Neuronal stem cell (in vitro differentiated cells): ENCODE data around the gene RABGGTA. TPM values are rescaled to one million over a fixed set of nuclear protein-coding genes. Genes with fewer than 3 reads are reported as not detected.

ENCODE experiments used
- DNase-seq: peaks from one replicate; pipeline ENCODE4 v3.0.0-alpha.2; 2013; ENCODE audit warnings: low spot score
- H2AFZ ChIP-seq: one replicate; pipeline ENCODE4 v1.6.1; 2013; ENCODE audit warnings: mild to moderate bottlenecking, low read length, inconsistent platforms
- H2AK5ac ChIP-seq: 2 replicates; pipeline ENCODE4 v1.6.1; 2013; ENCODE audit warnings: low read depth, mild to moderate bottlenecking, inconsistent platforms, low read length, moderate library complexity, mixed read lengths
- H2BK120ac ChIP-seq: 2 replicates; pipeline ENCODE4 v1.6.1; 2013; ENCODE audit warnings: low read depth, mild to moderate bottlenecking, inconsistent platforms, low read length, moderate library complexity, mixed read lengths
- H2BK12ac ChIP-seq: one replicate; pipeline ENCODE4 v1.6.1; 2013; ENCODE audit warnings: low read length, inconsistent platforms
- H2BK15ac ChIP-seq: 2 replicates; pipeline ENCODE4 v1.6.1; 2013; ENCODE audit warnings: mild to moderate bottlenecking, low read length, inconsistent platforms, mixed read lengths
- H2BK5ac ChIP-seq: one replicate; pipeline ENCODE4 v1.6.1; 2013; ENCODE audit warnings: inconsistent platforms, mild to moderate bottlenecking, low read length, moderate library complexity
- H3K14ac ChIP-seq: one replicate; pipeline ENCODE4 v1.6.1; 2013; ENCODE audit warnings: low read length, inconsistent platforms
- H3K18ac ChIP-seq: 2 replicates; pipeline ENCODE4 v1.6.1; 2013; ENCODE audit warnings: low read length, inconsistent platforms
- H3K23ac ChIP-seq: 2 replicates; pipeline ENCODE4 v1.6.1; 2013; ENCODE audit warnings: low read depth, mild to moderate bottlenecking, mixed read lengths, low read length, inconsistent platforms; ENCODE audit not compliant: poor library complexity
- H3K27ac ChIP-seq: replicated peaks from 3 replicates; pipeline ENCODE4 v1.5.1; 2013; ENCODE audit warnings: low read length, inconsistent platforms
- H3K27me3 ChIP-seq, 3 experiments: 2 replicates each; pipeline ENCODE4 v1.6.1; 2013; ENCODE audit warnings: low read length in 3 of 3, mild to moderate bottlenecking in 2 of 3, inconsistent platforms in 1 of 3, low read depth in 1 of 3, mixed read lengths in 1 of 3, moderate library complexity in 1 of 3; ENCODE audit not compliant: control insufficient read depth in 3 of 3, insufficient read depth in 3 of 3
- H3K36me3 ChIP-seq, 2 donors: replicated peaks in 1 of 2; 2 replicates each; pipeline ENCODE4 v1.6.1; 2013; ENCODE audit warnings: low read length in 2 of 2; ENCODE audit not compliant: control insufficient read depth in 2 of 2, insufficient read depth in 2 of 2
- H3K4ac ChIP-seq: 2 replicates; pipeline ENCODE4 v1.6.1; 2013; ENCODE audit warnings: inconsistent platforms, mild to moderate bottlenecking, low read length, moderate library complexity
- H3K4me1 ChIP-seq, 2 donors: 1 replicate in 1 of 2; 2 replicates in 1 of 2; pipeline ENCODE4 v1.6.1; 2013; ENCODE audit warnings: low read length in 2 of 2, low read depth in 1 of 2; ENCODE audit not compliant: control insufficient read depth in 2 of 2, insufficient read depth in 1 of 2
- H3K4me2 ChIP-seq: one replicate; pipeline ENCODE4 v1.6.1; 2013; ENCODE audit warnings: mild to moderate bottlenecking, low read length, inconsistent platforms; ENCODE audit not compliant: insufficient read depth, poor library complexity, severe bottlenecking
- H3K4me3 ChIP-seq, 2 donors: 2 replicates each; pipeline ENCODE4 v1.5.1; 2013; ENCODE audit warnings: low read length in 2 of 2, mild to moderate bottlenecking in 2 of 2, inconsistent platforms in 1 of 2, moderate library complexity in 1 of 2
- H3K79me1 ChIP-seq: one replicate; pipeline ENCODE4 v1.6.1; 2013; ENCODE audit warnings: low read depth, mild to moderate bottlenecking, inconsistent platforms, low read length, moderate library complexity
- H3K9ac ChIP-seq: one replicate; pipeline ENCODE4 v1.6.1; 2013; ENCODE audit warnings: mild to moderate bottlenecking, low read depth, low read length, inconsistent platforms; ENCODE audit not compliant: poor library complexity
- H3K9me3 ChIP-seq, 2 donors: replicated peaks in 1 of 2; 2 replicates each; pipeline versions ENCODE3 to v1.6.1; 2013; ENCODE audit warnings: low read length in 2 of 2, mild to moderate bottlenecking in 2 of 2, inconsistent platforms in 1 of 2, low read depth in 1 of 2, mixed read lengths in 1 of 2, moderate library complexity in 1 of 2; ENCODE audit not compliant: control insufficient read depth in 2 of 2, insufficient read depth in 1 of 2
- H4K8ac ChIP-seq: one replicate; pipeline ENCODE4 v1.6.1; 2013; ENCODE audit warnings: low read depth, mild to moderate bottlenecking, inconsistent platforms, low read length, moderate library complexity
- H4K91ac ChIP-seq: one replicate; pipeline ENCODE4 v1.6.1; 2013; ENCODE audit warnings: low read length, low read depth, mild to moderate bottlenecking, inconsistent platforms; ENCODE audit not compliant: poor library complexity
- WGBS, 2 donors: extraction: QIAGEN DNeasy Blood & Tissue Kit; methylation state at CpG; one replicate each; pipeline ENCODE4 v1.1.7; 2013; ENCODE audit warnings: missing lambda C conversion rate in 2 of 2, mixed read lengths in 1 of 2; ENCODE audit not compliant: insufficient read length in 2 of 2, insufficient replicate concordance in 1 of 2; ENCODE audit errors: extremely low coverage in 2 of 2; 5-methylcytosine and 5-hydroxymethylcytosine counted together
- polyA plus RNA-seq, 2 experiments: library from polyadenylated mRNA; stranded (reverse); fragments of 200-250 nt; gene quantifications; one replicate each; pipeline ENCODE4 v1.2.3, GENCODE V29; 2013

The RABGGTA gene
- polyA plus RNA-seq (2013, experiment 1 of 2): 21.6 TPM
- polyA plus RNA-seq (2013, experiment 2 of 2): 20.2 TPM

DNA sequence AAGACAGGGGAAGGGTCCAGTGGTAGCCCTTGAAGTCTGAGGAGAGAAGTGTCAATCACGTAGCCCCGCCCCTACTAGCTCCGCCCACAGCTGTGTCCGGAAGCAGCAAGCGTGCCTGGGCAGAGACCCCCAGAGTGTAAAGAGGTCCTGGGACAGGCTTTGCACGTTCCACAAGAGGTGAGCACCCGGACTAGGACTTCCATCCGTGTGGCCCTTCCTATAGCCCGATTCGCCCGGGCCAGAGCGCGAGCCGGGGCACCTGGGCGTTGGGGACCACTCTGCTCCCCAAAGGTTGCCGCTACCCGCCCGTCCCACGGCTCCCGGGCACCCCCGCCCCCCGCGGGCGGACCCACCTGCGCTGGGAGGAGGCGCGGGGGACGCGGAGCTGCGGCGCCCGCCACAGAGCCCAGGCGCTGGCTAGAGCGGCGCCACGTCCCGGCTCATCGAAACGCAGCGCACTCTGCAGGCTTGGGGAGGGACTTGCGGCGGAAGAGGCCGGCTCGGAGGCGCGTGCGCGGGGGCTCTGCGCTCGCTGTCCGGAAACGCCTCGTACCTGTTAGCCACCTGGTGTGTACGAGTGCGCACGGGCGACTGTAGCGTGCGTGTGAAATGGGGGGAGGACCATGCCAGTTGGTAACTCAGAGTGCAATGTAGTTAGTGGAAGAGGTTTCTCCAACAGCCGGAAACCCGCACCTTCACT is at the start of gene RABGGTA:
Gene RABGGTA (minus strand): TSS at position 464 of the 700 bp plus-strand sequence. CDS start 482 bp downstream, outside the sequence.
- Histone ChIP-seq H3K9me3 (peaks cover 0 to 1% of the 10 kb centered on the region in 2 donors), H3K23ac (peak within 1 kb of the TSS; percentile 77), H2BK15ac (no peak within 1 kb of the TSS), H3K79me1 (no peaks in the 10 kb centered on the region), H3K4me2 (peak within 1 kb of the TSS; percentile 68), H4K91ac (no peak within 1 kb of the TSS), H3K9ac (peak within 1 kb of the TSS; percentile 91), H2BK12ac (no peak within 1 kb of the TSS), H4K8ac (no peak within 1 kb of the TSS), H3K36me3 (peaks cover 6 to 15% of the 10 kb centered on the region in 2 donors), H3K4me1 (peaks cover 4 to 6% of the 10 kb centered on the region in 2 donors), H3K14ac (no peak within 1 kb of the TSS), H3K4me3 (peak within 1 kb of the TSS; percentile 71 to 93), H3K18ac (peak within 1 kb of the TSS; percentile 99), H2AFZ (peak within 1 kb of the TSS; percentile 93), H2BK120ac (peak within 1 kb of the TSS; percentile 88), H2BK5ac (peak within 1 kb of the TSS; percentile 88), H2AK5ac (peak within 1 kb of the TSS; percentile 10), H3K27me3 (no peaks in the 10 kb centered on the region), H3K27ac (peak within 1 kb of the TSS; percentile 90), H3K4ac (no peak within 1 kb of the TSS)
- peak; percentile 90 for DNase-seq
- no CpG with 5 or more reads among the region's 61 CpGs for WGBS, 2 donors

DNA sequence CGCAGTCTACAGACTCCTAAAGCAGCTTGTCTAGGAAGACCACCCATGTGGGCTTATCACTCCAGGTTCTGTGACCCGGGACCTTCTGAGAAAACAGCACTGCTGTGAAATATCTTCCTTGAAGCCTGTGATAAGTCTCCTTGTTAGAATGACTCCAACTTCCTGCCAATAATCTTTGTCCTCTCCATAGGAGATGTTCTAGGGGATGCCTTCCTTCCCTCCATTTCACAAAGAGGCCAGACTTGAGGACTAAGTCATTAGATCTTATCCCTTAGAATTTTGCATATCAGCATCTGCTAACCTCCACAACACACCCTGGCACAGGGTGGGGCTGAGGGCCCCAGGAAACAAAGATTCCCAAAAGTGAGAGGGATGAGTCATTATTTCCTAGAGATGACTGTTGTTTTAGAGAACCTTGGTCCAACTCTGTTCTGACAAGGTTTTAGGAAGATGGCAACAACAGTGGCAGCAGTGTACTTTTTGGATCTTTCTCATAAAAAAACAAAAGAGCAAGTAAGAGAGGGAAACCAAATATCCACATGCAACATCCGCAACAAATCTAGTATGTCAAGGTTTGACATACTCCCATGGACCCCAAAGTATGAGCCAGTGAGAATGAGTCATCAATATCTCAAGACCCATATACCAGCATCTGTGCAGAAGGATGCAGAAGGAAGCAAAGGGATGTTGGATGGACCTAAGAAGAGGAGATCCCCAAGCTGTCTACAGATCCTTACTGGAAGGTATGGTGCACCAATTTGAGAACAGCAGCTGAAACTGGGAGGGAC is 45.9 kb upstream of the RABGGTA start:
- Histone ChIP-seq H2AFZ (no peak overlapping the region), H3K27ac (no peak overlapping the region), H3K9me3 (peaks cover 0 to 7% of the 10 kb centered on the region in 2 donors), H3K9ac (no peak overlapping the region), H4K8ac (no peak overlapping the region), H4K91ac (no peak overlapping the region), H2AK5ac (no peak overlapping the region), H3K4me3 (no peak overlapping the region), H3K14ac (no peak overlapping the region), H3K79me1 (no peaks in the 10 kb centered on the region), H3K23ac (no peak overlapping the region), H2BK12ac (no peak overlapping the region), H2BK5ac (no peak overlapping the region), H3K4me2 (no peak overlapping the region), H3K4ac (no peak overlapping the region), H3K4me1 (peaks cover 1 to 4% of the 10 kb centered on the region in 2 donors), H3K18ac (no peak overlapping the region), H3K36me3 (peaks cover 0 to 2% of the 10 kb centered on the region in 2 donors), H3K27me3 (peaks cover 0 to 26% (median 19%) of the 10 kb centered on the region in 3 experiments), H2BK120ac (no peak overlapping the region), H2BK15ac (no peak overlapping the region)
- no CpG with 5 or more reads among the region's 3 CpGs for WGBS, 2 donors
- no peak for DNase-seq

- H2BK15ac ChIP-seq: no peak overlapping the region
These were observed 45.2 kb upstream of the RABGGTA start for GRCh38 chr14:24316597-24316950.

More at GRCh38 chr14:24316597-24316950, 45.2 kb upstream of the RABGGTA start:
- H3K4me2 ChIP-seq: no peak overlapping the region
- H4K91ac ChIP-seq: no peak overlapping the region
- H2AK5ac ChIP-seq: peak overlapping the region; percentile 47
- H2BK120ac ChIP-seq: no peak overlapping the region
- peaks cover 0 to 19% (median 19%) of the 10 kb centered on the region in 3 experiments for H3K27me3 ChIP-seq
- no peak overlapping the region for H3K9ac ChIP-seq
- no peak overlapping the region for H3K4ac ChIP-seq
- no peak for DNase-seq
- H3K4me1 ChIP-seq: peaks cover under 1 to 2% of the 10 kb centered on the region in 2 donors
- H4K8ac ChIP-seq: no peak overlapping the region
- no peak overlapping the region for H3K14ac ChIP-seq
- no peaks in the 10 kb centered on the region for H3K79me1 ChIP-seq
- H2BK12ac ChIP-seq: no peak overlapping the region
- peak overlapping the region; percentile 51 for H3K18ac ChIP-seq
- peaks cover 4% of the 10 kb centered on the region in 2 donors for H3K36me3 ChIP-seq
- no peak overlapping the region for H2BK5ac ChIP-seq
- no peak overlapping the region for H3K27ac ChIP-seq
- peak overlapping the region; percentile 27 for H3K23ac ChIP-seq
- H3K9me3 ChIP-seq: peaks cover 0 to 7% of the 10 kb centered on the region in 2 donors
- peak overlapping the region in 1 of 2 donors; percentile 19 for H3K4me3 ChIP-seq
- 100% methylated on average over 4 of the region's 18 CpGs; no CpG with 5 or more reads in 1 of the 2 donors for WGBS, 2 donors
- H2AFZ ChIP-seq: no peak overlapping the region
